Activated T-cell treated with anti-CD3 and anti-CD28 coated beads, Interleukin-2, amount 50 U/mL, for 24 hours (primary cell): ENCODE data around the gene MMAB.

Experiments
- DNase-seq: peaks from one replicate; pipeline ENCODE4 v3.0.0-alpha.2; 2020
- H3K27ac Mint-ChIP-seq: 2 replicates; pipeline ENCODE4 v1.8.0; 2020; ENCODE audit warnings: mild to moderate bottlenecking, mixed read lengths
- H3K27me3 Mint-ChIP-seq: 2 replicates; pipeline ENCODE4 v1.8.0; 2020; ENCODE audit warnings: mixed read lengths
- H3K36me3 Mint-ChIP-seq: 2 replicates; pipeline ENCODE4 v1.8.0; 2020; ENCODE audit warnings: low read depth, mixed read lengths
- H3K4me1 Mint-ChIP-seq: 2 replicates; pipeline ENCODE4 v1.8.0; 2020; ENCODE audit warnings: low read depth, mixed read lengths
- H3K4me3 Mint-ChIP-seq: 2 replicates; pipeline ENCODE4 v1.8.0; 2020; ENCODE audit warnings: mild to moderate bottlenecking, moderate library complexity, mixed read lengths
- H3K9me3 Mint-ChIP-seq: 2 replicates; pipeline ENCODE4 v1.8.0; 2020; ENCODE audit warnings: mixed read lengths

Gene MMAB

DNA sequence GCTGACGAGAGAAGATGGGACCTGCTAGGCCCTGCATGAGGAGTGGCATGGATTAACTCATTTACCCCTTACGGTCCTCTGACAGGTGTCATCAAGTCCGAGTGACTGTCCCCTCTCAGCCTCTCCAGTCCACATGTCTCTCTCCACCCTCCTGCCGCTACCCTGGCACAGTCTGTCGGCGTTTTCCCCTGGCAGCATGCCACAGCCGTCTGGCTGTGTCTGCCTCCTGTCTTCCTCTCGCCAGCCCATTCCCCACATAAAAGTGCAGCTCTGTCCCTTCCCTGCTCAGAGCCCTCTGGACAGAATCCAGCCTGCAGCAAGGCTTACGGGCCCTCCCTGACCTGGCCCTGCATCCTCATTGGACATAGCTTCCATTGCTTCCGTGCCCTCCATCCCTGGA, 50.2 kb downstream of the MMAB start:
- H3K9me3 Mint-ChIP-seq = no peaks in the 10 kb centered on the region
- no peak overlapping the region for H3K4me3 Mint-ChIP-seq
- no peaks in the 10 kb centered on the region for H3K27me3 Mint-ChIP-seq
- DNase-seq = no peak
- peaks cover 94% of the 10 kb centered on the region for H3K36me3 Mint-ChIP-seq
- no peak overlapping the region for H3K27ac Mint-ChIP-seq
- H3K4me1 Mint-ChIP-seq = no peaks in the 10 kb centered on the region

DNA sequence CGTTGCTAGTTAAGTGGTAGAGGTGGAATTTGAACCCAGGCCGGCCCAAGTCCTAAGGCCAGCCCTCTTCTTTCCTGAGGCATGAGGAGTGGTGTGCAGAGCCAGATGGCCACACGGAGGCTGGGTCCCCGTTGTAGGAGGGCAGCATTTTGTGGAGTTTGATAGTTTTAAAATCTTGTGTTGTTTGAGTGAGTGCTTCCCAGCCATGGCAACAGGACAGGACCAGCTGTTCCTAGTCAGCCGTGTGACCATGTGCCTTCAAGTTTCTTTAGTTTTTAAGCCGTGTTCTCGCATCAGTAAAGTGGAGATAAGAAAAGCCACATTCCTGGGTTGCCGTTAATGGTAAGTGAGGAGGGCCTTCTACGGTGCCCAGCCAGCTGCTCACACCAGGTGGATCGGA, 51.5 kb downstream of the MMAB start:
- H3K9me3 Mint-ChIP-seq = no peaks in the 10 kb centered on the region
- H3K27ac Mint-ChIP-seq = no peak overlapping the region
- H3K36me3 Mint-ChIP-seq = peaks cover 95% of the 10 kb centered on the region
- DNase-seq = no peak
- H3K4me1 Mint-ChIP-seq = no peaks in the 10 kb centered on the region
- no peaks in the 10 kb centered on the region for H3K27me3 Mint-ChIP-seq
- no peak overlapping the region for H3K4me3 Mint-ChIP-seq

DNA sequence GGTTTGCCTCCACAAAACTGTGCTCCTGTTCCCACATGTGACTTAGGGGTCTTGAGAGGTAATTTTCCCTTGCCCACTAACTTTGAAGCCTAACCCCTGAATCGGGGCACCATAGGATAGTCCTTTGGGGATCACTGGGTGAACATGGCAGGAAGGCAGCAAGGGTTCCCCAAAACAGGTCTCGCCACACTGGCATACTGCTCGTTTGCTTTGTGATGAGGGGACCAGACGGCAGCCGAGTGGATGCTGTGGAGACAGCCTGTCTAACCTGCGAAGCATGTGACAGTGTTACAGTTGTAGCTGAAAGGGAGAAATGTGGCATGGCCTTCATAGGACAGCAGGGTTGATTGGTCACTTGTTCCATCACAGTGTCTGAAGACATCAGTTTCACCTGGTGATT, 53.5 kb downstream of the MMAB start:
- Mint-ChIP-seq H3K4me1 (no peaks in the 10 kb centered on the region), H3K9me3 (no peaks in the 10 kb centered on the region), H3K27ac (no peak overlapping the region), H3K4me3 (no peak overlapping the region), H3K27me3 (no peaks in the 10 kb centered on the region), H3K36me3 (peaks cover 89% of the 10 kb centered on the region)
- no peak for DNase-seq

DNA sequence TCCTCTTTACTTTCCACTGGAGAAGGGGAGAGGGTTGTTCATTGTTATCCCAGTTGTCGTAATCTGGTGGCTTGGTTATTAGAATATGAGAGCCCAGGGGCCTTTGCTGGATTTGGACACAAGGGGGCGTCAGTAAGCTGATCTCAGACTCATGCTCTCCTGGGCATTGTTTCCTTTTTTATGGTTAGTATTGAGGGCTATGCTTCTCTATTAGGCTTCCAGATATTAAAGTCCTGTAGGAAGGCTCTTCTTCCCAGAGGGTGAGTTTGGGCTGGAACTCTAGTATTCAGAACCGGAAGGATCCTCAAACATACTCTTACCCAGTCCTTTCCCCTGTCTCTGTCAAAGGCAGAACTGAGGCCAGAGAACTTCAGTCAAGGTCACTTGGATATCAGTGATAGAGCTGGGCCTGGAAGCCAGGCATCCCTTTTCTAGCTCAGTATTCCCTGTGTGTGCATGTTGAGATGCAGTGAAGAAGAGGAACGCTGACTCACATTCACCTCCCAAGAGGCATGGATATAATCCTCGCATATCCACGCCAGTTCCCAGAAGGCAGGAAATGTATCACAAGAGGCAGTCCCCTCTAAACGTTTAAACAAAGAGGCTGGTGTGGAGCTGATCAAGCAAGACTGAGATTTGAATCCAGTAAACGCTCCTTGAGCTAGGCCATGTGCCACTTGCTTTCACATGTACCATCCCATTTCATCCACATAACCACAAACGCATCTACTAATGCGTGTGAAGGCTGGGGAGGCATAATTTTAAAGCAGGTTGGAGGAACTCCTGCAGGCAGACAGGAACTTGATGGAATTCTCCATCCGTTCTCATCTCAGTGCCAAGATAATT, 54.3 kb downstream of the MMAB start:
- Mint-ChIP-seq H3K9me3 (no peaks in the 10 kb centered on the region), H3K4me1 (no peaks in the 10 kb centered on the region), H3K27me3 (no peaks in the 10 kb centered on the region), H3K36me3 (peaks cover 90% of the 10 kb centered on the region), H3K27ac (peak overlapping the region; percentile 78), H3K4me3 (no peak overlapping the region)
- DNase-seq = peak; percentile 57

DNA sequence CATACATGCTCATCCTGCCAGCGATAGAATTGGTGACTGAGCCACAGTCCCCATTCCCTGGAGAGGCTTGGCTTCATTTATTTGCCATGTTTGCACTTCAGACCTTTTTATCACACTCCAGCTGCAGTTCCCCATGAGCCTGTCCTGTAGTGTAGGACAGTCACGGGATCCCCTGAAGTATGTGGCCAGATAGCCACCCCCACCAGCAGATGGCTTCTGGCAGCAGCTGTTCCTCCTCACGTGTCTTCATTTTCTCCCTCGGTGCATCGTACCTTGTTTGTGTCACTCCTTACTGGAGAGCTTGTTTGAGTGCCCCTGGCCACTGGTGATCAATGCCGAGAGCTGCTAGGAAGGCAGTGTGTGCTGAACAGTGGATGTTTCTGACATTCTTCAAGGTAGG, 55.7 kb downstream of the MMAB start:
- Mint-ChIP-seq H3K9me3 (no peaks in the 10 kb centered on the region), H3K27me3 (no peaks in the 10 kb centered on the region), H3K4me1 (no peaks in the 10 kb centered on the region), H3K36me3 (peaks cover 90% of the 10 kb centered on the region), H3K27ac (no peak overlapping the region), H3K4me3 (no peak overlapping the region)
- DNase-seq = no peak

DNA sequence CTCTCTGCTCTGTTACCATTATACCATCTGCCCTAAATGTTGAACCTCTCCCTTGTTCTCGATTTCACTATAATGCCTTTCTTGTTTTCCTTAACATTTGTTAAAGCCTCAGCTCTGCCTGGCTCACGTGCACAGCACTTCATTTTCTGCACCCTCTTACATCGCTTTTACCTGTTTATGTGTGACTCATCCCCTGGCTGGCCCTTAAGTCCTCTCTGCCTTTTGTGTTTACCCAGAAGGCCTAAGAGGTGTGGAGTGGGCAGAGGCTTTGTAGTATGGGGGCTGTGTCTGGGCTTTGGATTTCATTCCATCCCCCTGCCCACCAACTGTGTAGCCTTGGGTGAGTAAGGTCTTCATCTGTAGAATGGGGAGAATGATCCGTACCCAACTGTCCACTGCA, 59.3 kb downstream of the MMAB start:
- no peak for DNase-seq
- Mint-ChIP-seq H3K9me3 (no peaks in the 10 kb centered on the region), H3K27ac (peak overlapping the region; percentile 6), H3K4me1 (no peaks in the 10 kb centered on the region), H3K4me3 (no peak overlapping the region), H3K36me3 (peaks cover 89% of the 10 kb centered on the region), H3K27me3 (no peaks in the 10 kb centered on the region)

DNA sequence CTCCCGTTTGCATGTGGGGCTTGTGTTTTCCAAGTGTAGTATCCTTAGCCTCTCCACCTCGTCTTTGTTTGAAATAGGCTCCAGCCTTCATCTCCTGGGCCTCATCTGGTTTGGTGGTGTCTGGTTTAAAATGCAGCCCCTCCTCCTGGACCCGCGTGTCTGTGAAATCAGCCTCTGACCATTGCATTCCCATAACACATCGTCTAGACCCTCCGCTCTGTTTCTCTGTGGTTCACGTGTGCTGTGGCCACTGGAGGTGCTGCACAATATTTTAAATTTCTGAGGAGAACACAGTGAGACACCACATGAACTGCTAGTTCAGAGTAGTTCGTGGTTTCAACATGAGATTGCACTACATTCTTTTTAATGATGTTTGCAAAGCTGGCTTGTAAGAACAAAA, 60.3 kb downstream of the MMAB start:
- no peaks in the 10 kb centered on the region for H3K4me1 Mint-ChIP-seq
- no peak overlapping the region for H3K27ac Mint-ChIP-seq
- no peak for DNase-seq
- H3K36me3 Mint-ChIP-seq = peaks cover 87% of the 10 kb centered on the region
- H3K27me3 Mint-ChIP-seq = no peaks in the 10 kb centered on the region
- no peaks in the 10 kb centered on the region for H3K9me3 Mint-ChIP-seq
- no peak overlapping the region for H3K4me3 Mint-ChIP-seq

DNA sequence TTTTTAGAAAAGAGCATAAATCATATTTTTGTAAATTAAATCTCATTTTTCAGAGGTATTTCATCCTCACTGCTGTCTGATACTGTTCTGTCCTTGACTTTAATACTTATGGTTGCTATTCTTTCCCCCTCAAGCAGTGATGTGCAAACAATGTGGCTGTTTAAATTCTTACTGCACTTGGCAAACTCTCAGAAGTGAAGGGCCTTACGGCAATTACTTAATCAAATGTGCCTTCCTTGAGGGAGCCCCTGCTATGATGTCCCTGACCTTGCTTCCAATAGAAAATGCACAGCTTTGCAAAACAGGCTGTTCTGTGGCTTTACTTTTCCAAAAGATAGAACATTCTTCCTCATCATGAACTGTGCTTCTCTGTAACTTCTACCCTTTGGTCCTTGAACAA, 60.7 kb downstream of the MMAB start:
- no peak for DNase-seq
- Mint-ChIP-seq H3K36me3 (peaks cover 87% of the 10 kb centered on the region), H3K27ac (no peak overlapping the region)

DNA sequence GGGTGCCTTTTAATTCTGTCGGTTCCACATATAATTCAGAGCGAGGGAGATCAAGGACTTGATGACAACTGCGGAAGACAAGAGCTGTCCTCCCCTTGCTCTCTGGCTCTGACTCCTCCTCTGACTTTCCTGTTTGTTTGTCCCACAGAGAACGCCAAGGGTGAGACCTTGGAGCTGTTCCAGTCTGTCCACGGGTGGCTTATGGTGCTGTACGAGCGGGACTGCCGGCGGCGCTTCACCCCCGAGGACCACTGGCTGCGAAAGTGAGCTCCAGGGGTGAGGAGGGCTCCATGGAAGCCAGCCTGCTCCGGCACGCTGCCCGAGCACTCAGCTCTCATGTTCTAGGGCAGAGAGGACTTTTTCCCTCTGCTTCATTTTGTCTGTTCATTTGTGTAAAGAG, 63.1 kb downstream of the MMAB start:
- Mint-ChIP-seq H3K27ac (no peak overlapping the region), H3K27me3 (no peaks in the 10 kb centered on the region), H3K36me3 (peaks cover 88% of the 10 kb centered on the region), H3K4me3 (no peak overlapping the region), H3K4me1 (no peaks in the 10 kb centered on the region), H3K9me3 (no peaks in the 10 kb centered on the region)
- no peak for DNase-seq

More for the DNA sequence above, 60.7 kb downstream of the MMAB start:
- Mint-ChIP-seq H3K27me3 (no peaks in the 10 kb centered on the region), H3K4me3 (no peak overlapping the region), H3K9me3 (no peaks in the 10 kb centered on the region), H3K4me1 (no peaks in the 10 kb centered on the region)

DNA sequence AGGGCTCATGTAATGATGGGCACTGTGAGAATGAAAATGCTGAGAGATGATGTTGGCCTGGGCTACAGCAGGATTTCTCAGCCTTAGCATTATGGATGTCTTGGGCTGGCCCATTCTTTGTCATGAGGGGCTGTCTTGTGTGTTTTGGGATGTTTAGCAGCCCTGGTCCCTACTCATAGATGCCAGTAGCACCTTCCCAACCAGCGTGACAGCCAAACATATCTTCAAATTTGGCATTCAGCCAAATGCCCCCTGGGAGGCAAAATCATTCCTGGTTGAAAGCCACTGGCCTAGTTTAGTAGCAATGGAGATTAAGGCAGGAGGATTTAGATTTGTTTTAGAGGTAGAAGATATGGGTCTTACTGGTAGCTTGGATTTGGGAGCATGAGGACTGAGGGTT, 69.2 kb downstream of the MMAB start:
- Mint-ChIP-seq H3K36me3 (peaks cover 92% of the 10 kb centered on the region), H3K27me3 (no peaks in the 10 kb centered on the region), H3K9me3 (no peaks in the 10 kb centered on the region), H3K4me3 (no peak overlapping the region), H3K27ac (no peak overlapping the region), H3K4me1 (no peaks in the 10 kb centered on the region)
- no peak for DNase-seq
